ENCODE measurements around the gene CEBPG. TPM values are rescaled to one million over a fixed set of nuclear protein-coding genes. Genes with fewer than 3 reads are reported as not detected.

CEBPG gene
- total and polyA plus RNA-seq, 2 donors (not counting 1 experiment from before 2014, with no cell fraction given): 13.7 to 66.7 TPM

DNA sequence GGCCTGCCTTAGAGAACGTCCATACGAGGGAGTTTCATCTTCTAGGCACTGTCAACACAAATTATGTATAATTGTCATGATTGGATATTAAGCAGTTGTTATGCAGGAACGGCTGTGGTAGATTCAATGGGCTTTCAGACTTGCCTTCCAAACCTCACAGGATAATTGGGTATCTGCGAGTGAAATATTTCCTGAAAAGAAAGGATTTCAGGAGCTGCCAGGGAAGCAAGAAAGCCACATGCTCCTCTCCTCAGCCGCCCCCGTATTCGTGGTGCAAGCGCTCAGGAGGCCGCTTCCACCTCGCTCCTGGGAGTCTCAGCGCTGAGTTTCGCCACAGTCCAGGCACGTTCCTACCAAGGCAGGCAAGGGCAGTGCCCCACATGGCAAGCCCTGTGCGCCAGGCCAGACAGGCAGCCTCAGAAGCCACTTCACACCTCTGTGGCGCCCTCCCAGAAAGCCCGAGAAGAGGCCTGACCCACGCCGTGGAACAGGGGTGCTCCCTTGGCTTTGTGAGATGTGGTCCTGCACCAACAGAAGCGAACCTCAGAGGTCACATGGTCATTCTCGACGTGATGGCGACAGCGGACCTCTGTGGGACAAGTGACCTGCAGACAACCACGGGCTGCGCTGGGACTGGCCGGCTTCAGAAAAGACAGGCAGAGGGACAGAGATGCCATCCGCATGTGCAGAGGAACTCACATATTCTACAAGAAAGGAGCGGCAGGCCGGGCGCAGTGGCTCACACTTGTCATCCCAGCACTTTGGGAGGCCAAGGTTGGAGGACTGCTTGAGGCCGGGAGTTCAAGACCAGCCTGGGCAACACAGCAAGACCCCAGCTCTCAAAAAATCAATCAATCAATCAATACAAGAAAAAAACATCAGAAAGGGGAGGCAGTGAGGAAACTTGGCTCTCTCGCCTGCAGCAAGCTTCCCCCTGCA lies 41.4 kb downstream of the CEBPG start:
- Histone ChIP-seq H4K20me1 (ENCODE audit: control insufficient read depth, extremely low read depth, insufficient read depth, low read length) (no peaks in the 10 kb centered on the region), H3K79me2 (ENCODE audit: control insufficient read depth, insufficient read depth, low read length) (no peaks in the 10 kb centered on the region), H3K4me2 (ENCODE audit: extremely low read depth, insufficient read depth, low read length) (no peak overlapping the region), H3K27me3 (ENCODE audit: control insufficient read depth, insufficient read depth, low read length) (no peaks in the 10 kb centered on the region), H3K4me3 (replicated peaks in 1 of 4; ENCODE audit: control extremely low read depth in 1 of 4, insufficient read depth in 1 of 4, low read depth in 3 of 4, low read length in 4 of 4) (no peak overlapping the region), H3K36me3 (ENCODE audit: control insufficient read depth, insufficient read depth, low read length) (no peaks in the 10 kb centered on the region), H3K9ac (ENCODE audit: insufficient read depth, low read length) (no peak overlapping the region), H3K27ac (ENCODE audit: insufficient read depth, low read length) (no peak overlapping the region), H2AFZ (ENCODE audit: low read length) (no peak overlapping the region), H3K4me1 (ENCODE audit: control insufficient read depth, extremely low read depth, insufficient read depth, low read length) (no peaks in the 10 kb centered on the region), H3K9me3 (ENCODE audit: control insufficient read depth, insufficient read depth, low read depth, low read length) (no peaks in the 10 kb centered on the region)
- no peak for DNase-seq (ENCODE audit: low read depth in 2 of 2)
- TF ChIP-seq, protein P1, sequence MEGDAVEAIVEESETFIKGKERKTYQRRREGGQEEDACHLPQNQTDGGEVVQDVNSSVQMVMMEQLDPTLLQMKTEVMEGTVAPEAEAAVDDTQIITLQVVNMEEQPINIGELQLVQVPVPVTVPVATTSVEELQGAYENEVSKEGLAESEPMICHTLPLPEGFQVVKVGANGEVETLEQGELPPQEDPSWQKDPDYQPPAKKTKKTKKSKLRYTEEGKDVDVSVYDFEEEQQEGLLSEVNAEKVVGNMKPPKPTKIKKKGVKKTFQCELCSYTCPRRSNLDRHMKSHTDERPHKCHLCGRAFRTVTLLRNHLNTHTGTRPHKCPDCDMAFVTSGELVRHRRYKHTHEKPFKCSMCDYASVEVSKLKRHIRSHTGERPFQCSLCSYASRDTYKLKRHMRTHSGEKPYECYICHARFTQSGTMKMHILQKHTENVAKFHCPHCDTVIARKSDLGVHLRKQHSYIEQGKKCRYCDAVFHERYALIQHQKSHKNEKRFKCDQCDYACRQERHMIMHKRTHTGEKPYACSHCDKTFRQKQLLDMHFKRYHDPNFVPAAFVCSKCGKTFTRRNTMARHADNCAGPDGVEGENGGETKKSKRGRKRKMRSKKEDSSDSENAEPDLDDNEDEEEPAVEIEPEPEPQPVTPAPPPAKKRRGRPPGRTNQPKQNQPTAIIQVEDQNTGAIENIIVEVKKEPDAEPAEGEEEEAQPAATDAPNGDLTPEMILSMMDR (conservative IDR thresholded peaks at IDR 0.05 in 1 of 2, IDR thresholded peaks at IDR 0.05 in 1 of 2; ENCODE audit: low read depth in 1 of 2, low read length in 2 of 2): no peak
- no peak for TF ChIP-seq EZH2 (IDR thresholded peaks at IDR 0.05; ENCODE audit: low read length, missing control alignments)

- Histone ChIP-seq H3K4me2 (ENCODE audit: extremely low read depth, insufficient read depth, low read length) (no peak overlapping the region), H3K4me1 (ENCODE audit: control insufficient read depth, extremely low read depth, insufficient read depth, low read length) (no peaks in the 10 kb centered on the region), H3K9me3 (ENCODE audit: control insufficient read depth, insufficient read depth, low read depth, low read length) (no peaks in the 10 kb centered on the region), H2AFZ (ENCODE audit: low read length) (no peak overlapping the region), H3K36me3 (ENCODE audit: control insufficient read depth, insufficient read depth, low read length) (no peaks in the 10 kb centered on the region), H3K79me2 (ENCODE audit: control insufficient read depth, insufficient read depth, low read length) (no peaks in the 10 kb centered on the region), H3K4me3 (replicated peaks in 1 of 4; ENCODE audit: control extremely low read depth in 1 of 4, insufficient read depth in 1 of 4, low read depth in 3 of 4, low read length in 4 of 4) (no peak overlapping the region), H4K20me1 (ENCODE audit: control insufficient read depth, extremely low read depth, insufficient read depth, low read length) (no peaks in the 10 kb centered on the region), H3K27me3 (ENCODE audit: control insufficient read depth, insufficient read depth, low read length) (no peaks in the 10 kb centered on the region), H3K27ac (ENCODE audit: insufficient read depth, low read length) (no peak overlapping the region), H3K9ac (ENCODE audit: insufficient read depth, low read length) (no peak overlapping the region)
- TF ChIP-seq EZH2 (IDR thresholded peaks at IDR 0.05; ENCODE audit: low read length, missing control alignments): no peak
- TF ChIP-seq, protein P1 (conservative IDR thresholded peaks at IDR 0.05 in 1 of 2, IDR thresholded peaks at IDR 0.05 in 1 of 2; ENCODE audit: low read depth in 1 of 2, low read length in 2 of 2): peak; percentile 52 to 70
- peak; percentile 59 to 63 for DNase-seq (ENCODE audit: low read depth in 2 of 2)
Measured at GRCh38 chr19:33416307-33417215, 43.1 kb downstream of the CEBPG start.

DNA sequence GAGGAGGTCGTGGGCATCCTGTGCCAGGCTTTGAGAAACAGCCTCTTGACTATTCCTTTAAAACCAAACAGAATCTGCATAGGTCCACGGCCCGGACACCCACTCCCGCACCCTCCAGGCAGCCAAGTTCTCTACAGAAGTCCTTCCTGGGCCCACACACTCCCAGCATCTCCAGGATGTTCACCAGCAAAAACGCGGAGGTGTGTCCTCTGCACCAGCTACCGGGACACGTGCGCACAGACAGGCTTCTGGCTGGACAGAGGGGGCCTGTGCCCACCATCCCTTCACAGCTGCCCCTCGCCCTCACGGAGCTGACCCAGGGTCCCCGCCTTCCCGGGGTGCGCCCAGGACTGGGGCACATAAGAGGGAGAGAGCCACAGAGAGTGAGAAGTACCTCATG lies 44.2 kb downstream of the CEBPG start:
- H3K36me3 ChIP-seq (ENCODE audit: control insufficient read depth, insufficient read depth, low read length): no peaks in the 10 kb centered on the region
- no peak for DNase-seq (ENCODE audit: low read depth in 2 of 2)
- H3K27me3 ChIP-seq (ENCODE audit: control insufficient read depth, insufficient read depth, low read length): no peaks in the 10 kb centered on the region
- no peak overlapping the region for H3K4me2 ChIP-seq (ENCODE audit: extremely low read depth, insufficient read depth, low read length)
- H2AFZ ChIP-seq (ENCODE audit: low read length): no peak overlapping the region
- TF ChIP-seq, protein P1 (conservative IDR thresholded peaks at IDR 0.05 in 1 of 2, IDR thresholded peaks at IDR 0.05 in 1 of 2; ENCODE audit: low read depth in 1 of 2, low read length in 2 of 2): no peak
- no peak for TF ChIP-seq EZH2 (IDR thresholded peaks at IDR 0.05; ENCODE audit: low read length, missing control alignments)
- H3K79me2 ChIP-seq (ENCODE audit: control insufficient read depth, insufficient read depth, low read length): no peaks in the 10 kb centered on the region
- no peaks in the 10 kb centered on the region for H3K4me1 ChIP-seq (ENCODE audit: control insufficient read depth, extremely low read depth, insufficient read depth, low read length)
- H3K4me3 ChIP-seq (replicated peaks in 1 of 4; ENCODE audit: control extremely low read depth in 1 of 4, insufficient read depth in 1 of 4, low read depth in 3 of 4, low read length in 4 of 4): no peak overlapping the region
- no peak overlapping the region for H3K9ac ChIP-seq (ENCODE audit: insufficient read depth, low read length)
- no peak overlapping the region for H3K27ac ChIP-seq (ENCODE audit: insufficient read depth, low read length)
- H3K9me3 ChIP-seq (ENCODE audit: control insufficient read depth, insufficient read depth, low read depth, low read length): no peaks in the 10 kb centered on the region
- H4K20me1 ChIP-seq (ENCODE audit: control insufficient read depth, extremely low read depth, insufficient read depth, low read length): no peaks in the 10 kb centered on the region

Data from fibroblast of lung (primary cell).